Thyroid gland (tissue), 4 donors: ENCODE measurements around the gene RNF123. TPM values are rescaled to one million over a fixed set of nuclear protein-coding genes. Genes with fewer than 3 reads are reported as not detected.
"Not testable (repeated sequence)": the region's sequence is repeated elsewhere in the genome, so short reads cannot be mapped to it uniquely, and the experiment has no call there.

Experiments
- DNase-seq, 2 donors: peaks; one replicate each; pipeline ENCODE4 v3.0.0-alpha.2; 2019
- H3K27ac ChIP-seq, 3 donors: fragments of 200-600 bp; sonication (generic); 1 replicate in 2 of 3; 2 replicates in 1 of 3; pipeline ENCODE4 v1.5.1; 2016 to 2019; ENCODE audit warnings: mild to moderate bottlenecking in 1 of 3, moderate library complexity in 1 of 3
- H3K27me3 ChIP-seq: fragments of 200-600 bp; sonication (generic); one replicate; pipeline ENCODE4 v1.5.1; 2019
- H3K36me3 ChIP-seq, 2 donors: fragments of 200-600 bp; sonication (generic); one replicate each; pipeline ENCODE4 v1.5.1; 2016 to 2019
- H3K4me1 ChIP-seq, 2 donors: fragments of 200-600 bp; sonication (generic); one replicate each; pipeline ENCODE4 v1.5.1; 2017 to 2019
- H3K4me3 ChIP-seq, 3 donors: fragments of 200-600 bp; sonication (generic); replicated peaks in 1 of 3; 1 replicate in 2 of 3; 2 replicates in 1 of 3; pipeline ENCODE4 v1.5.1; 2016; ENCODE audit warnings: mild to moderate bottlenecking in 1 of 3
- H3K9me3 ChIP-seq: fragments of 200-600 bp; sonication (generic); one replicate; pipeline ENCODE4 v1.5.1; 2017
- POLR2A ChIP-seq, 2 donors: fragments of 450-650 bp; IDR thresholded peaks; one replicate each; pipeline ENCODE4 v1.6.1; 2017; ENCODE audit warnings: antibody characterized with exemption in 2 of 2, mild to moderate bottlenecking in 2 of 2, moderate library complexity in 1 of 2
- WGBS, 2 donors: methylation state at CpG; one replicate each; pipeline ENCODE4 v1.1.5; 2017; 5-methylcytosine and 5-hydroxymethylcytosine counted together
- intact Hi-C: fragments of 100-400 bp; cut with DNase I; formaldehyde crosslinking; loops from one replicate; pipeline ENCODE4 v1.15.1; 2023
- total RNA-seq, 4 donors: library from RNA; depleted of rRNA; stranded (reverse); fragments of >200 nt; gene quantifications; one replicate each; pipeline ENCODE4 v1.2.3, GENCODE V29; 2016
- TF ChIP-seq, protein P1 (sequence below), 6 experiments: fragments of 200-600 bp in 3 of 6; fragments of 450-650 bp in 3 of 6; sonication (generic) in 3 of 6; IDR thresholded peaks; one replicate each; pipeline ENCODE4 v1.5.1; 2016 to 2019; ENCODE audit warnings: antibody characterized with exemption in 6 of 6, mild to moderate bottlenecking in 2 of 6, inconsistent platforms in 1 of 6, moderate library complexity in 1 of 6

The RNF123 gene
- total RNA-seq, 4 donors from 2014 or later = 25.9 to 36.8 (median 33.5) TPM

- H3K36me3 ChIP-seq = peaks cover 18 to 45% of the 10 kb centered on the region in 2 donors
- no peak for DNase-seq
- H3K4me3 ChIP-seq = no peak overlapping the region
- 86 to 89% methylated on average over 4 to 11 of the region's 11 CpGs for WGBS, 2 donors
- TF ChIP-seq, protein P1, sequence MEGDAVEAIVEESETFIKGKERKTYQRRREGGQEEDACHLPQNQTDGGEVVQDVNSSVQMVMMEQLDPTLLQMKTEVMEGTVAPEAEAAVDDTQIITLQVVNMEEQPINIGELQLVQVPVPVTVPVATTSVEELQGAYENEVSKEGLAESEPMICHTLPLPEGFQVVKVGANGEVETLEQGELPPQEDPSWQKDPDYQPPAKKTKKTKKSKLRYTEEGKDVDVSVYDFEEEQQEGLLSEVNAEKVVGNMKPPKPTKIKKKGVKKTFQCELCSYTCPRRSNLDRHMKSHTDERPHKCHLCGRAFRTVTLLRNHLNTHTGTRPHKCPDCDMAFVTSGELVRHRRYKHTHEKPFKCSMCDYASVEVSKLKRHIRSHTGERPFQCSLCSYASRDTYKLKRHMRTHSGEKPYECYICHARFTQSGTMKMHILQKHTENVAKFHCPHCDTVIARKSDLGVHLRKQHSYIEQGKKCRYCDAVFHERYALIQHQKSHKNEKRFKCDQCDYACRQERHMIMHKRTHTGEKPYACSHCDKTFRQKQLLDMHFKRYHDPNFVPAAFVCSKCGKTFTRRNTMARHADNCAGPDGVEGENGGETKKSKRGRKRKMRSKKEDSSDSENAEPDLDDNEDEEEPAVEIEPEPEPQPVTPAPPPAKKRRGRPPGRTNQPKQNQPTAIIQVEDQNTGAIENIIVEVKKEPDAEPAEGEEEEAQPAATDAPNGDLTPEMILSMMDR (IDR thresholded peaks at IDR 0.05) = no peak
- no peak for TF ChIP-seq POLR2A (IDR thresholded peaks at IDR 0.05)
- no peaks in the 10 kb centered on the region for H3K9me3 ChIP-seq
- H3K27me3 ChIP-seq = no peaks in the 10 kb centered on the region
- peaks cover 14% of the 10 kb centered on the region in 2 donors for H3K4me1 ChIP-seq
- H3K27ac ChIP-seq = no peak overlapping the region
- intact Hi-C loops = loop anchor here (5.0 kb wide), 1 partner anchor 51 kb away; no protein-coding TSS in a partner anchor
Observed at GRCh38 chr3:49675912-49676311, 13.4 kb upstream of the RNF123 start.

GRCh38 chr3:49680493-49681231 is 8.7 kb upstream of the RNF123 start:
- intact Hi-C loops = no loop called here

GRCh38 chr3:49681232-49681522 is 8.2 kb upstream of the RNF123 start:
- Histone ChIP-seq H3K36me3 (peaks cover 23 to 50% of the 10 kb centered on the region in 2 donors), H3K4me3 (no peak overlapping the region), H3K27me3 (no peaks in the 10 kb centered on the region), H3K4me1 (peaks cover 14 to 36% of the 10 kb centered on the region in 2 donors), H3K27ac (peak overlapping the region in 1 of 3 donors; percentile 80), H3K9me3 (no peaks in the 10 kb centered on the region)
- WGBS, 2 donors = 92 to 100% methylated on average over 1 to 2 of the region's 2 CpGs
- no peak for DNase-seq
- TF ChIP-seq, protein P1 (IDR thresholded peaks at IDR 0.05) = no peak
- TF ChIP-seq POLR2A (IDR thresholded peaks at IDR 0.05) = no peak
- intact Hi-C loops = no loop called here

More at GRCh38 chr3:49680493-49681231, 8.7 kb upstream of the RNF123 start:
- Histone ChIP-seq H3K4me1 (peaks cover 14 to 31% of the 10 kb centered on the region in 2 donors), H3K36me3 (peaks cover 23 to 52% of the 10 kb centered on the region in 2 donors), H3K27ac (peak overlapping the region in 1 of 3 donors; percentile 80), H3K4me3 (no peak overlapping the region), H3K27me3 (no peaks in the 10 kb centered on the region), H3K9me3 (no peaks in the 10 kb centered on the region)
- TF ChIP-seq, protein P1 (IDR thresholded peaks at IDR 0.05) = no peak
- TF ChIP-seq POLR2A (IDR thresholded peaks at IDR 0.05) = no peak
- DNase-seq = no peak
- WGBS, 2 donors = 85 to 98% methylated on average over 6 of the region's 7 CpGs

GRCh38 chr3:49681543-49681942 is 7.8 kb upstream of the RNF123 start:
- Histone ChIP-seq H3K4me1 (peaks cover 14 to 38% of the 10 kb centered on the region in 2 donors), H3K27me3 (no peaks in the 10 kb centered on the region), H3K36me3 (peaks cover 23 to 47% of the 10 kb centered on the region in 2 donors), H3K27ac (peak overlapping the region in 2 of 3 donors; percentile 80 to 87), H3K4me3 (no peak overlapping the region), H3K9me3 (no peaks in the 10 kb centered on the region)
- TF ChIP-seq POLR2A (IDR thresholded peaks at IDR 0.05) = no peak
- TF ChIP-seq, protein P1 (IDR thresholded peaks at IDR 0.05) = no peak
- DNase-seq = no peak
- 86% methylated on average over 4 of the region's 4 CpGs for WGBS, 2 donors
- intact Hi-C loops = no loop called here

DNA sequence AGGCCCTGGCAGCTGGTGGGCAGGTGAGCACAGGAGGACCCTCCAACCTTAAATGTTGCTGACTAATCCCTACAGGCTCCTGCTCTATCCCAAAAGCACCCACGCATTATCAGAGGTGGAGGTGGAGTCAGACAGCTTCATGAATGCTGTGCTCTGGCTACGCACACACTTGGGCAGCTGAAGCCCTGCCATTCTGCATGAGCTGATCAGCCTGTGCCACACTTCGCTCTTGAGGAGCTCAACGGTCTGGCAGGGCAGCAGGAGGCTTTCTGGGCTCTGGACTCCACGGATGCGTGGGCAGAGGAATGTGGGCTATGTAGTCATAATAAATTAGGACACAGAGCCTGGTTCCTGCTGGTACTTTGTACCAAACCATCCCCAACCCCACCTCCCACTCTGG is 6.2 kb upstream of the RNF123 start:
- 33 to 72% methylated on average over 4 to 6 of the region's 6 CpGs for WGBS, 2 donors
- Histone ChIP-seq H3K27ac (peak overlapping the region; percentile 80 to 87 (median 86)), H3K36me3 (peaks cover 23 to 32% of the 10 kb centered on the region in 2 donors), H3K4me1 (peaks cover 14 to 41% of the 10 kb centered on the region in 2 donors), H3K4me3 (no peak overlapping the region), H3K9me3 (no peaks in the 10 kb centered on the region), H3K27me3 (no peaks in the 10 kb centered on the region)
- TF ChIP-seq, protein P1 (IDR thresholded peaks at IDR 0.05) = no peak
- peak in 1 of 2 donors; percentile 63 for TF ChIP-seq POLR2A (IDR thresholded peaks at IDR 0.05)
- peak; percentile 96 to 97 for DNase-seq
- intact Hi-C loops = no loop called here

- H3K9me3 ChIP-seq, H3K27me3 ChIP-seq, DNase-seq, H3K4me3 ChIP-seq, intact Hi-C loops: not testable (repeated sequence)
- Histone ChIP-seq H3K4me1 (peaks cover 20 to 48% of the 10 kb centered on the region in 2 donors), H3K27ac (peak overlapping the region; percentile 53 to 87 (median 67)), H3K36me3 (peaks cover 11 to 21% of the 10 kb centered on the region in 2 donors)
- WGBS, 2 donors = 100% methylated on average over 1 to 2 of the region's 2 CpGs
Observed at GRCh38 chr3:49684453-49684852, 4.9 kb upstream of the RNF123 start.

- H3K27me3 ChIP-seq, H3K4me3 ChIP-seq, DNase-seq, H3K9me3 ChIP-seq, intact Hi-C loops, H3K27ac ChIP-seq: not testable (repeated sequence)
- peaks cover 24 to 51% of the 10 kb centered on the region in 2 donors for H3K4me1 ChIP-seq
- WGBS, 2 donors = 95 to 98% methylated on average over 8 to 10 of the region's 10 CpGs
- H3K36me3 ChIP-seq = peaks cover 9 to 15% of the 10 kb centered on the region in 2 donors
Observed at GRCh38 chr3:49685103-49685502, 4.3 kb upstream of the RNF123 start.
